GM18520 (cell line): Measurements from ENCODE around the gene MTHFSD.

Experiments
- ATAC-seq: cut with Tn5 transposase; IDR thresholded peaks from one replicate; pipeline ENCODE4 v1.9.1; 2021; ENCODE audit not compliant: unreplicated experiment

Gene MTHFSD

DNA sequence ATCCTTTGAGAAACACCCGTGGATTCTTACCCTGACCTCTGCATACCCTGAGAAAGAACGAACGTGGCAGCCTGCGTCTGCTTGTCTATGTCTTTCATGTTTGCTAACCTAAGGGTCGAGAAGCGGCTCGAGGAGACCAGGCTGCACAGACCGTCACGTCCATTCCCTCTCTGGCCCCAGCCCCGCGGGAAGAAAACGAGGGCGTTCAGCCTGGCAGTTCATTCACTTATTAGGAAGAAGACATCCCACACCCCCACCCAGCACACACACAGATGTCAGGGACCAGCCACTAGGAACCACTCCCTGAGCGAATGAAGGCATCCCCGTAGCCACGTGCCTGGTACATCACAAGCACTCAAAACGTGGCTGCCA is 655 bp upstream of the MTHFSD start:
- ATAC-seq: no peak

DNA sequence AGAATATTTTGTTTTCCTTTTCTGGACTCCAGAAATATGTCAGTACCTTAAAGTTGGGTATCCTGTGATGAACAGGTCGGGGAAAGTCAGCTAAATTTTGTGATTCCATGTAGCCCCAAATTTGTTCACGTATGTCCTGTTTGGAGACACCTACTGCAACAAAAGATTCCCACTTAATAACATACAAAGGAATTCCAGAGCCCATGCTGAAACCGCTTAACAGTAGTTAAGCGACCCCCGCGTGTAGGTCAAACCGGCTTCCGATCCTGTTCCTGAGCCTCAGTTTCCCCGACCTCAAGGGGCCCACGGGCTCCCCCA is 477 bp downstream of the MTHFSD start:
- ATAC-seq: no peak

GRCh38 chr16:86553356-86553755 is 1.7 kb downstream of the MTHFSD start:
- no peak for ATAC-seq

GRCh38 chr16:86550281-86550680 is 4.8 kb downstream of the MTHFSD start:
- no peak for ATAC-seq

- ATAC-seq: no peak
These were observed 5.2 kb downstream of the MTHFSD start for GRCh38 chr16:86549893-86550190.

- no peak for ATAC-seq
These were observed 5.8 kb downstream of the MTHFSD start for GRCh38 chr16:86549076-86549892.

GRCh38 chr16:86547286-86547685 is 7.7 kb downstream of the MTHFSD start:
- ATAC-seq: no peak

DNA sequence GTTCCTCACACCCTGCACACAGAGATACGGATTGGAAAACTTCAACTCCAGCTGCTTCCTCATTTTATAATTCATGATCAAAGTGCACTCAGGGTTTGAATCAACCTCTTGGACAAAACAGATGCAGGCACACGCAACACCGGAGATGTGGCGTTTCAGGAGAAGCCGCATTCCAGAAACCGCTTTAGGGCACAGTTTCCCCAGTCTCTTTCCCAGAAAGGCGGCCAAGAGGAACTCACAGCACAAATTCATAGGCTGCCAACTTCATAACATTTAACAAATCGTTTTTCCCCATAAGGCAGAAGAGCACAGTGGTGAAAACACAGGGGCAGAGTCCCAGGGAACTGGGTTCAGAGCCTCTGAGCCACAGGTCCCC is 8.4 kb downstream of the MTHFSD start:
- no peak for ATAC-seq

DNA sequence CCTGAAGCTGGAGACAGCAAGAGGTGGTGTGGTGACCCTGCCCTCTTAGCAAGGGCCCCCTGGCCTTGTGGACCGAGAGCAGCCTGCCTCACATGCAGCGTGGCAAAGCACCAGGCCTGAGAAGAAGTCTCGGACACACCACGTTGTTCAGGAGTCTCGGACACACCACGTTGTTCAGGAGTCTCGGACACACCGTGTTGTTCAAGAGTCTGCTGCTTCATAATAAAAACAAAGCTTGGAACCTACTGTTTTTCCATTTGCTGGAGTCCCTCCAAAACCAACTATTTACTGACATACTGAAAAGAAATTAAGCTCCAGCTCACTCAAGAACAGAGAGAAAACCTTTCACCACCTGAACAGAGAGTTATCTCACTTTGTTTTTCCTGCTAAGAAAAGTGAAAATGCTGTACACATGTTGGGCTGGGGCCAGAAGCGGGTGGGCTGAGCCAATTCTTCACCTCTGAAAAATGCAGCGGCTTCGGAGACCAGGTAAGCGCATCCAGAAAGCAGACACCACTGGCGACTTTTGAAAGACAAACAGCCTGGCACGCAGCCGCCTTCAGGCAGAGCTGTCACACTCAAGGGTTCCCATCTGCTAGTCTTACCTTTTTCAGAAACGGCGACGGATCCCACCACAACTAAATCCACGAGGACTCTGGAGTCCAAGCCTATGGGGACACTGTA is 8.9 kb downstream of the MTHFSD start:
- ATAC-seq: no peak

DNA sequence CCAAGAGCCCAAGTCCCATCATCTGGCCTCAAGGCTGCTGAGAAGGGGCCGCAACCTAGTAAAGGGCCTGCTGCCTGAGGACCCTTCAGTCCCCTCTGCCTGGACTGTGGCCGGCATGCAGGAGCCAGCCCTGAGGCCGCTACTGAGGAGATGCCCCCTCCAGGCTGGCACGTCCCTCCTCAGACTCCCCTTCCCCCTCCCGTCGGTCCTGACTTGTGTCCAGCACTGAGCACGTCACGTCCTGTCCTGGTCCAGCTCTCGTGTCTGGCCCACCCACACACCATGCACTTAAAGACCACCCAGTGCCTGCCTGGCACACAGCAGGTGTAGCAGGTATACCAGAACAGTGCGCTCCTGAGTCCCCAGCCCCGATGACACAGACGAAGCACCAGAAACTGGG is 9.6 kb downstream of the MTHFSD start:
- ATAC-seq: no peak

- ATAC-seq: no peak
These were observed 12.0 kb downstream of the MTHFSD start for GRCh38 chr16:86542756-86543750.

DNA sequence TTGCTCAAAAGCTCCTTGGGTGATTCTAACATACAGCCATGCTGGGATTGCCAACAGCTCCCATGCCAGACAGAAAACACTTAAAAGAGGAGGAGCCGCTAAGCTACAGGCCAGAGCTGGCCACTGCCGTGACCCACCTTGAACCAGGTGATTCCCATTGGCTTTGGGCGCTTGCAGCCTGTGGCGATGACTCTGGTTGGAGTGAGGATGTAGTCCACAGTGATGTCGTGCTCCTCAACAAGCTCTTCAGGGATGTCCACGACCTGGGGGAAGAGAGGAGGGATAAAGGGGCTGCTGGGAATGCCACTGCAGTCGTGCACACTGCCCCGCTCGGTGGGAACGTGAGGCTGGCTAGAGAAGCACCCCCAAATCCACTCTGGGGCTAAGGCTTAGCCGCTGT is 13.5 kb downstream of the MTHFSD start:
- ATAC-seq: no peak

GRCh38 chr16:86540894-86541293 is 14.1 kb downstream of the MTHFSD start:
- no peak for ATAC-seq

GRCh38 chr16:86538196-86538780 is 16.7 kb downstream of the MTHFSD start:
- no peak for ATAC-seq

DNA sequence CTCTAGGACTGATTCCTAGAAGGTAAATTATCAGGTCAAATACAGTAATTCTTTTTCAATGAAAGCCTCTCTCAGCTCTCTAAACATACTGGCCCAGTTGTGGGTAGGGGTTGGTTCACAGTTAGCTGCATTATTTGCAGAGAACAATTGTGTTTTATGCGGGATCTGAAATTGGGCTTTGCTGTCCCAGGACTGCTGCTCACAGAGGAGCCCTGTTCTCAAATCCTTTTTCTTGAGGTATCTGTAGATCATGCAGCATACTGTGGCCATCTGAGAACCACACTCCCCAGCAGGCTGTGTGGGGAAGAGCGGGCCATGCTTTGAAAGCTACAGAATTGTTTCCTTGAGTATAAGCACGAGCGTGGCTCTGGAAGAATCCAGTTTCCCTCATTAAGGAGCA is 17.5 kb downstream of the MTHFSD start:
- no peak for ATAC-seq

GRCh38 chr16:86536621-86537020 is 18.4 kb downstream of the MTHFSD start:
- no peak for ATAC-seq

- no peak for ATAC-seq
These were observed 20.0 kb downstream of the MTHFSD start for GRCh38 chr16:86534779-86535615.

DNA sequence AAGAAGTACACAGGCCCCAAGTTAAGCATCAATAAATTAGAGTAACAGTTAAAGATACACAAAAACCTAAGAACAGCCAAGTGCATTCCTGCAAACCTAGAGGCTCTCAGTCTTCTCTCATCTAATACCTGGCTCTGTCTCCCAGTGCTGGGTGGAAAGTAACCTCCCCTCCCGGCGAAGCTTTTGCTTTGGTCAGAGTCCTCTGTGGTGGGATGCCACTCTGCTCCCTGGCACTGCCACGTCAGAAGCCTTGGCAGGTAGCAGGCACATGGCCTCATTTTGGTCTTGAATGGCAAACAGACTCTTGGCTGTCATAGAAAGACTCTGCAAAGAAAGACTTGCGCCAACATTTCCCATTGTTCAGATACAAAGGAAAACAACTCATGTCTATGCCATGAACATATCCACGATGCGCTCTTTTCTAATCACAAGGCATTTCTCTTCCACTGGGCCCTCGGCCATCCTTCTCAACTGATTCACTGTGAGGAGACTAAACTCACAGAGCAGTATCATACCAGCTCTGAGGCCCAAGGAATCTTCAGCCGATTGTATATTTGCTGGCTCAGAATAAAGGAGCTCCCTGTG is 21.2 kb downstream of the MTHFSD start:
- ATAC-seq: no peak

DNA sequence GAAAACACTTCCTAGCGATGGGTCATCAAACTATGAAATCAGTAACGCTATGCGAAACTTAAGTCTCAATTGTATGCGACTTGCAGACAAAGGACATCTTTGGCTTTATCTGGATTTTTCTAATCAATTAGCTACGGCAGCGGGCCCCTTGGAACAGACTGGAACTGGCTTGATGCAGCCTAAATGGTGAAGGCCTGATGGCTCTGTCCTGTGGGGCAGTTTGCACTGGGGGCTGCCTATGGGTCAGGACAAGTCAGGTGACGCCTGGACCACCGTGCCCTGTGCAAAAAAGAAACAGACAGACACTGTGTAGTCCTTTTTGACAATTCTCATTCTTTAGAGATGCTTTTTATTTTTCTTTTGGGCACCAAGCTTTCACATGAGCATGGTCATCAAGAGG is 22.0 kb downstream of the MTHFSD start:
- ATAC-seq: no peak

- no peak for ATAC-seq
These were observed 22.6 kb downstream of the MTHFSD start for GRCh38 chr16:86532526-86532815.
